MM.1S (cell line): ENCODE data around the gene EP400.

Experiments used
- DNase-seq: peaks from one replicate; pipeline ENCODE4 v3.0.0-alpha.2; 2015
- H2AFZ ChIP-seq: fragments of 300-600 bp; sonication (generic); 2 replicates; pipeline ENCODE4 v1.6.0; 2016; ENCODE audit warnings: antibody characterized with exemption, low read length
- H3F3A ChIP-seq: fragments of 300-600 bp; sonication (generic); 2 replicates; pipeline ENCODE4 v1.6.1; 2016; ENCODE audit warnings: mild to moderate bottlenecking, antibody characterized with exemption, low read length, moderate library complexity, mixed read lengths; ENCODE audit not compliant: insufficient read depth
- H3K27ac ChIP-seq: fragments of 300-600 bp; sonication (generic); 2 replicates; pipeline ENCODE4 v1.5.1; 2016; ENCODE audit warnings: mild to moderate bottlenecking, low read length
- H3K27me3 ChIP-seq: fragments of 300-600 bp; sonication (generic); replicated peaks from 2 replicates; pipeline ENCODE4 v1.6.0; 2016; ENCODE audit warnings: low read length; ENCODE audit not compliant: insufficient read depth
- H3K36me3 ChIP-seq: fragments of 300-600 bp; sonication (generic); replicated peaks from 2 replicates; pipeline ENCODE4 v1.6.1; 2016; ENCODE audit warnings: mild to moderate bottlenecking, low read length, mixed read lengths; ENCODE audit not compliant: insufficient read depth
- H3K4me1 ChIP-seq: fragments of 300-600 bp; sonication (generic); 2 replicates; pipeline ENCODE4 v1.6.1; 2016; ENCODE audit warnings: low read length, mixed read lengths
- H3K4me2 ChIP-seq: fragments of 300-600 bp; sonication (generic); 2 replicates; pipeline ENCODE4 v1.6.0; 2016; ENCODE audit warnings: low read depth, low read length
- H3K4me3 ChIP-seq: fragments of 300-600 bp; sonication (generic); 2 replicates; pipeline ENCODE4 v1.5.1; 2016; ENCODE audit warnings: low read length, mixed read lengths
- H3K79me2 ChIP-seq: fragments of 300-600 bp; sonication (generic); 2 replicates; pipeline ENCODE4 v1.6.1; 2016; ENCODE audit warnings: mixed run types, low read length, mixed read lengths
- H3K9ac ChIP-seq: fragments of 300-600 bp; sonication (generic); 2 replicates; pipeline ENCODE4 v1.6.1; 2016; ENCODE audit warnings: low read length, mixed read lengths
- H3K9me2 ChIP-seq: fragments of 300-600 bp; sonication (generic); replicated peaks from 2 replicates; pipeline ENCODE4 v1.6.1; 2016; ENCODE audit warnings: mild to moderate bottlenecking, low read length, mixed read lengths; ENCODE audit not compliant: insufficient read depth
- H3K9me3 ChIP-seq: fragments of 300-600 bp; sonication (generic); replicated peaks from 2 replicates; pipeline ENCODE4 v1.6.1; 2016; ENCODE audit warnings: mild to moderate bottlenecking, low read length, mixed read lengths; ENCODE audit not compliant: insufficient read depth
- H4K20me1 ChIP-seq: fragments of 300-600 bp; sonication (generic); 2 replicates; pipeline ENCODE4 v1.6.1; 2016; ENCODE audit warnings: mild to moderate bottlenecking, low read length, moderate library complexity, mixed read lengths; ENCODE audit not compliant: insufficient read depth
- EZH2 ChIP-seq: fragments of 300-600 bp; sonication (generic); optimal IDR thresholded peaks from 2 replicates; pipeline ENCODE3; 2017; ENCODE audit warnings: low read depth, mild to moderate bottlenecking, antibody characterized with exemption, low read length, mixed read lengths
- EZH2phosphoT487 ChIP-seq: fragments of 300-600 bp; sonication (generic); IDR thresholded peaks from 2 replicates; pipeline ENCODE4 v1.6.1; 2018; ENCODE audit warnings: antibody characterized with exemption, low read length
- TF ChIP-seq, protein P1 (sequence below): fragments of 300-600 bp; sonication (generic); IDR thresholded peaks from 2 replicates; pipeline ENCODE4 v1.5.1; 2016; ENCODE audit warnings: antibody characterized with exemption, low read length, mixed read lengths

EP400 gene

DNA sequence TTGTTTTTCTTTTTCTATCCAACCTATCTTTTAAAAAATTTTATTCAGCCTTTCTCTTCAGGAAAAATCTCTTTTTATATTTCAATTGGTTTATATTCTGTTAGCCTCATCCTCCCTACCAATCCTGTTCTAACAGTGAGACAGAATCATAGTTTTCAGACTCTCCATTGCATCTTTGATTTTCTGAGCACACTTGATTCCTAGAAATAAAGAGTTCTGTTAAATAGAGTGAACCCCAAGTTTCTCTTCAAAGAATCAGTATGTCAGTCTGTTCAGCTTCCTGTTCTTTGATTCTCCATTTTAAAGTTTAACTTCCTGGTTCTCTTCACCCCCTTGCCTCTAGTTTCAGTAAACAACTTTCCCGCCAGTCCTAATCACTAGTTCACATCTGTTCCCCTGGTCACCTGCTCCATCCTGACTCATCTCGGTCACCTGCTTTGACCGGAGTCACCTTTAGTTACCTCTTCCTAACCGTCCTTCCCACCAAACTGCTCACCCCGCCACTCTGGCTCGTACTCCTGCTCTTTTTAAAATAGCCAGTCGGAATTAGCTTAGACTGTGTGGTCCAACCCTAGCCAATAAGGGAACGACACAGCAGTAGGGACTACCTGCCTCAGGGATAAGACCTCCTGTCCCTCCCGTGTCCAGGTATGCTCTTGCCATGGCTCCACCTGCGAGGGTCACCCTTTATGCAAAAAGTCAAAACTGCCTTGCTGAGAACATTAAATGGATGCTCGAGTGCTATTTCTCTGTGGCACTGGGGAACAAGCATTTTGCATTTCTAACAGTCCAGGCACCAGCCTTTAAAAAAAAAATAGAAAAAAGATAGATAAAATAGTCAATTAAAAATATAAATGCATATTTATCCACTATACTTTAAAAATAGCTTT lies 146.0 kb downstream of the EP400 start:
- no peaks in the 10 kb centered on the region for H3K79me2 ChIP-seq
- no peak for TF ChIP-seq EZH2
- TF ChIP-seq EZH2phosphoT487 = no peak
- TF ChIP-seq, protein P1, sequence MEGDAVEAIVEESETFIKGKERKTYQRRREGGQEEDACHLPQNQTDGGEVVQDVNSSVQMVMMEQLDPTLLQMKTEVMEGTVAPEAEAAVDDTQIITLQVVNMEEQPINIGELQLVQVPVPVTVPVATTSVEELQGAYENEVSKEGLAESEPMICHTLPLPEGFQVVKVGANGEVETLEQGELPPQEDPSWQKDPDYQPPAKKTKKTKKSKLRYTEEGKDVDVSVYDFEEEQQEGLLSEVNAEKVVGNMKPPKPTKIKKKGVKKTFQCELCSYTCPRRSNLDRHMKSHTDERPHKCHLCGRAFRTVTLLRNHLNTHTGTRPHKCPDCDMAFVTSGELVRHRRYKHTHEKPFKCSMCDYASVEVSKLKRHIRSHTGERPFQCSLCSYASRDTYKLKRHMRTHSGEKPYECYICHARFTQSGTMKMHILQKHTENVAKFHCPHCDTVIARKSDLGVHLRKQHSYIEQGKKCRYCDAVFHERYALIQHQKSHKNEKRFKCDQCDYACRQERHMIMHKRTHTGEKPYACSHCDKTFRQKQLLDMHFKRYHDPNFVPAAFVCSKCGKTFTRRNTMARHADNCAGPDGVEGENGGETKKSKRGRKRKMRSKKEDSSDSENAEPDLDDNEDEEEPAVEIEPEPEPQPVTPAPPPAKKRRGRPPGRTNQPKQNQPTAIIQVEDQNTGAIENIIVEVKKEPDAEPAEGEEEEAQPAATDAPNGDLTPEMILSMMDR = no peak
- H4K20me1 ChIP-seq = no peaks in the 10 kb centered on the region
- no peaks in the 10 kb centered on the region for H3K9me3 ChIP-seq
- no peaks in the 10 kb centered on the region for H3F3A ChIP-seq
- H3K4me2 ChIP-seq = no peak overlapping the region
- no peak overlapping the region for H3K9ac ChIP-seq
- H2AFZ ChIP-seq = no peak overlapping the region
- H3K27ac ChIP-seq = no peak overlapping the region
- no peaks in the 10 kb centered on the region for H3K36me3 ChIP-seq
- DNase-seq = no peak
- H3K9me2 ChIP-seq = no peaks in the 10 kb centered on the region
- H3K4me1 ChIP-seq = no peaks in the 10 kb centered on the region
- no peaks in the 10 kb centered on the region for H3K27me3 ChIP-seq
- H3K4me3 ChIP-seq = no peak overlapping the region

DNA sequence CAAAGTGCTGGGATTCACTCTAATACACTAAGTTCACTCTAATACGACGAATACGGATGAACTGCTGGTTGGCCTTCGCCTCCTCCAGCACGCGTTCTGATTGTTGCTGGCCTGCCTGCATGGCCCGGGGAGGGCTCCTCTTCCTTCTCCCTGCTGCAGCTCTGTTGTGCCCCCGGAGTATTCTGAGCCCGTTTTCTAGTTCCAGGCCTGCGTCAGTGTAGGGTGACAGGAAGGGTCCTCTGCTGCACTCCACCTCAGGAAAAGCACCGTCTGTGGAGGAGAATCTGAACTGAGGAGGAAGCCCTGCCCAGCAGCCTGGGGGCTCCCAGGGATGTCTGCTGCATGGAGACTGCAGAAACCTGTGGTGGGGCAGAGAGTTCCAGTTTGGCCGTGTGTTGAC lies 150.0 kb downstream of the EP400 start:
- no peak overlapping the region for H3K4me2 ChIP-seq
- H3K4me3 ChIP-seq = no peak overlapping the region
- no peak for TF ChIP-seq EZH2phosphoT487
- TF ChIP-seq, protein P1 = no peak
- no peak for TF ChIP-seq EZH2
- no peaks in the 10 kb centered on the region for H3K9me2 ChIP-seq
- no peak overlapping the region for H2AFZ ChIP-seq
- no peak overlapping the region for H3K27ac ChIP-seq
- no peaks in the 10 kb centered on the region for H3K27me3 ChIP-seq
- H3K4me1 ChIP-seq = no peaks in the 10 kb centered on the region
- no peaks in the 10 kb centered on the region for H3K79me2 ChIP-seq
- H3K9ac ChIP-seq = no peak overlapping the region
- no peaks in the 10 kb centered on the region for H3K36me3 ChIP-seq
- H3F3A ChIP-seq = no peaks in the 10 kb centered on the region
- H4K20me1 ChIP-seq = no peaks in the 10 kb centered on the region
- H3K9me3 ChIP-seq = no peaks in the 10 kb centered on the region
- DNase-seq = no peak

DNA sequence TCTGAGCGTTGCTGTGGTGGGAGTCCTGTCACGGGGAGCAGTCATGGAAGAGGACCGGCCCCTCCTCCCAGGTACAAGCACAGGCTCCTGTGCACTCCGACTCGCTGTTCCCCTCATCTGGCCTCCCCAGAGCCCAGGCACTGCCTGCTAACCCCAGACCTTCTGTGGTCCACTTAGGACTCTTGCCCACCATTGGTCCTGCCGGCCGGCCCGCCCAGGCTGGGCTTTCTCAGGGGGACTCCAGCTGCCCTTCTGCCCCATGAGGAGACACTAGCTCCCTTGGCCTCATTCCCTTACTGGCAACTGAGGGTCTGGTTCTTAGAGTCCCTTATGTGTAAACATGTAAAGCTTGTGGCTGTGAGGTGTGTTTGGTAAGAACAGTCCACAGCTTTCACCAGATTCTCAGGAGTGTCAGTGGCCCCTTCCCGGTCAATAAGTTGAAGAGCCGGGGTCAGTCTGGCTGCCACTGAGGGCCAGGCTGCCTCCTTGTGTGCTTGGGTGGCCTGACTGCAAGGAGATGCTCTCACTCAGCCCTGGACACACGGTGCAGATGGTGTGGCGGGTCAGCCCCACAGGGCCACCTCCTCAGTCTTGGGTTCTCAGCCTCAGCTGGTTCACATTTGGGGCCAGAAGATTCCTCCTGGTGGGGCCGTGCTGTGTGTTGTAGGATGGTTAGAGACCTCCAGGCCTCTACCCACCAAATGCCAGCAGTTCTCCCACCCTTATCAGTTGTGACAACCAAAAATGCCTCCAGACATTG lies 150.7 kb downstream of the EP400 start:
- Histone ChIP-seq H3K4me3 (no peak overlapping the region), H3K27me3 (no peaks in the 10 kb centered on the region), H3K9ac (no peak overlapping the region), H3K36me3 (no peaks in the 10 kb centered on the region), H4K20me1 (no peaks in the 10 kb centered on the region), H3K27ac (no peak overlapping the region), H3F3A (no peaks in the 10 kb centered on the region), H3K9me2 (no peaks in the 10 kb centered on the region), H3K4me2 (no peak overlapping the region), H3K4me1 (no peaks in the 10 kb centered on the region), H2AFZ (no peak overlapping the region), H3K79me2 (no peaks in the 10 kb centered on the region), H3K9me3 (no peaks in the 10 kb centered on the region)
- no peak for DNase-seq
- TF ChIP-seq EZH2 (no peak), EZH2phosphoT487 (no peak)
- TF ChIP-seq, protein P1 = no peak
